ENCODE data around the gene PTPRD.

The PTPRD gene

GRCh38 chr9:8616414-8616813, 1996.4 kb downstream of the PTPRD start:
- ChIA-PET CTCF (interaction anchor here (1.4 kb wide), 1 partner anchor 772 kb away, joined by 3 read pairs; no protein-coding TSS in a partner anchor), POLR2A (no interaction called here)
- TF ChIP-seq CTCF (IDR thresholded peaks at IDR 0.05; ENCODE audit: control extremely low read depth, extremely low read depth, low read depth, missing control alignments), result no peak
- no peak for DNase-seq (ENCODE audit: extremely low spot score)

- ChIA-PET CTCF (interaction anchor here (1.0 to 1.4 kb wide), 2 partner anchors 19 to 771 kb away, joined by 3 read pairs; no protein-coding TSS in a partner anchor), POLR2A (no interaction called here)
- TF ChIP-seq CTCF (IDR thresholded peaks at IDR 0.05; ENCODE audit: control extremely low read depth, extremely low read depth, low read depth, missing control alignments), result no peak
Measured at GRCh38 chr9:8614926-8615440, 1997.8 kb downstream of the PTPRD start.

GRCh38 chr9:8613346-8613825, 1999.4 kb downstream of the PTPRD start:
- POLR2A ChIA-PET, result no interaction called here
- no peak for DNase-seq (ENCODE audit: extremely low spot score)
- CTCF ChIA-PET, result no interaction called here
- no peak for TF ChIP-seq CTCF (IDR thresholded peaks at IDR 0.05; ENCODE audit: control extremely low read depth, extremely low read depth, low read depth, missing control alignments)

More at GRCh38 chr9:8614926-8615440, 1997.8 kb downstream of the PTPRD start:
- no peak for DNase-seq (ENCODE audit: extremely low spot score)

- DNase-seq (ENCODE audit: extremely low spot score), result no peak
- no peak for TF ChIP-seq CTCF (IDR thresholded peaks at IDR 0.05; ENCODE audit: control extremely low read depth, extremely low read depth, low read depth, missing control alignments)
- CTCF ChIA-PET, result interaction anchor here (0.8 to 1.1 kb wide), 2 partner anchors 15 to 18 kb away, joined by 3 read pairs; no protein-coding TSS in a partner anchor
- POLR2A ChIA-PET, result no interaction called here
Measured at GRCh38 chr9:8611153-8611552, 2001.6 kb downstream of the PTPRD start.

GRCh38 chr9:8610256-8610655, 2002.5 kb downstream of the PTPRD start:
- TF ChIP-seq CTCF (IDR thresholded peaks at IDR 0.05; ENCODE audit: control extremely low read depth, extremely low read depth, low read depth, missing control alignments), result no peak
- DNase-seq (ENCODE audit: extremely low spot score), result no peak
- CTCF ChIA-PET, result interaction anchor here (0.8 to 1.1 kb wide), 2 partner anchors 16 to 18 kb away, joined by 3 read pairs; no protein-coding TSS in a partner anchor
- POLR2A ChIA-PET, result no interaction called here

GRCh38 chr9:8605096-8605495, 2007.7 kb downstream of the PTPRD start:
- ChIA-PET POLR2A (no interaction called here), CTCF (no interaction called here)
- TF ChIP-seq CTCF (IDR thresholded peaks at IDR 0.05; ENCODE audit: control extremely low read depth, extremely low read depth, low read depth, missing control alignments), result no peak
- no peak for DNase-seq (ENCODE audit: extremely low spot score)
